GM12891 (cell line): Measurements from ENCODE around the gene CD248.

ENCODE experiments used
- PAX5 ChIP-seq: IDR thresholded peaks from 2 replicates; pipeline ENCODE4 v1.6.1; 2011; ENCODE audit warnings: low read length, moderate library complexity, mild to moderate bottlenecking; ENCODE audit not compliant: insufficient read depth, severe bottlenecking
- POLR2A ChIP-seq: IDR thresholded peaks from 2 replicates; pipeline ENCODE4 v1.6.1; 2011; ENCODE audit warnings: low read depth, low read length, control low read depth
- POLR2AphosphoS5 ChIP-seq: IDR thresholded peaks from 2 replicates; pipeline ENCODE4 v1.6.1; 2011; ENCODE audit warnings: low read depth, low read length, control low read depth
- TAF1 ChIP-seq: IDR thresholded peaks from 2 replicates; pipeline ENCODE4 v1.6.1; 2011; ENCODE audit warnings: low read depth, low read length, control low read depth

DNA sequence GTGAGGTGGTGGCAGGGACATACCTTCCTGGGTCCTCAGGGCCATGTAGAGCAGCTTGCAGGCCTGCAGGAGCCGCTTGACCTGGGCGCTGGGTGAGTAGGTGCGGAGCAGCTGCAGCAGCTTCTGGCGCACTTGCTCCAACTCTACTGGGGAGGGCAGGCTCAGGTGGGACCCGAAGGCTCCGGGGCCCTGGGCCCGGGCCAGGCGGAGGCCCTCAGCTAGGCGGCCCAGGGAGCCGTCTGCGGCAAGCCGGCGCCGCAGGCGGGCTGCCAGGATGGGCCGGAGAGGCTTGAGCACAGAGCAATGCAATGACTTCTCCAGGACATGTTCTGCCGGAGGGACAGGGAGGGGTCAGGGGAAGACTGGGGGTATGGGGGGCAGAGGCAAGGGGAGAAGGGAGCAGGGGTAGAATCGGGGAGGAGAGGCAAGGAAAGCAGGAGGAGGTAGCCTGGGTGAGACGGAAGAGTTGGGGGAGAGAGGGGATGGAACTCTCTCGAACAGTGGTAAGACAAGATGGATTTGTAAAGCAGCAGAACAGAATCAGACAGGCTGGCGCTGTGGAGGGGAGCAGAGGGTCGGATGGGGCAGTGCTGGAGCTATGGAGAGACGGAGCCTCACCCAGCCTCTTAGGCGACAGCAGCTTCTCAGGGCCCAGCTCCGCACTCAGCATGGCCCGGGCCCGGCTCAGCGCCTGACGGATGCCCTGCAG, 17.2 kb upstream of the CD248 start:
- TF ChIP-seq PAX5 (no peak), POLR2A (no peak), TAF1 (no peak), POLR2AphosphoS5 (no peak)
